Measurements from ENCODE around the gene EMD.
"Not testable (repeated sequence)": the region's sequence is repeated elsewhere in the genome, so short reads cannot be mapped to it uniquely, and the experiment has no call there.

EMD gene

DNA sequence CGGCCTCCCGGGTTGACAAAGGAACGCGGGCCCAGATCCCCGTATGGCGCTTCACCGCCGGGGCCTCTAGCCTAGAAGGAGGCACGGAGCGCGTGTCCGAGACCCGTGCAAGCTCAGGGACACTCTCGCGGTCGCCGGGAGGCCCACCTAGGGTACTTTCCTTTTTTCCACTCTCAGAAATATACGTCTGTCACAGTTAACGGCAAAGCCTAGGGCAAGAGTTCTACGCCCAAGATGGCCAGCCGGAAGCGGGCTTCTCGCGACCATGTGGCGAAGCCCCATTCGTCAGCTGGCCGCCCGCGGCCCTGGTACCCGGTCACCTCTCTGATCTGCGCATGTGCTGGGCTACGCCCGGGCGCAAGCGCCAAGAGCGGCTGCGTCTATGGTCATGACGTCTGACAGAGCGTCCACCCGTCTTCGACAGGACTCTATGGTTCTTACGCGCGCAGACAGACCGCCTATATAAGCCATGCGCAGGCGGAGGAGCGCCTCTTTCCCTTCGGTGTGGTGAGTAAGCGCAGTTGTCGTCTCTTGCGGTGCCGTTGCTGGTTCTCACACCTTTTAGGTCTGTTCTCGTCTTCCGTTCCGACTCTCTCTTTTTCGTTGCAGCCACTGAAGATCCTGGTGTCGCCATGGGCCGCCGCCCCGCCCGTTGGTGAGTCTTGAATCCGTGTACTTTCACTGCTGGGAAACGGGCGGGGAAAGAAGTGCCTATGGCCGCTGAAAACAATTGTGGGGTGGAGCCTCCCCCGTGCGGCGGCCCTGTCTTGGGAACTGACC is 19.0 kb downstream of the EMD start, which contains the start of gene RPL10:
TSS of gene RPL10 (plus strand) at position 490 of the 780 bp plus-strand sequence. CDS start at position 633, 143 bp downstream.
- peak; percentile 75 for DNase-seq

GRCh38 chrX:154398668-154399526 is 19.8 kb downstream of the EMD start:
- no peak for DNase-seq

GRCh38 chrX:154399527-154400368 is 20.7 kb downstream of the EMD start:
- no peak for DNase-seq

GRCh38 chrX:154400369-154400817 is 21.3 kb downstream of the EMD start:
- not testable (repeated sequence) for DNase-seq

DNA sequence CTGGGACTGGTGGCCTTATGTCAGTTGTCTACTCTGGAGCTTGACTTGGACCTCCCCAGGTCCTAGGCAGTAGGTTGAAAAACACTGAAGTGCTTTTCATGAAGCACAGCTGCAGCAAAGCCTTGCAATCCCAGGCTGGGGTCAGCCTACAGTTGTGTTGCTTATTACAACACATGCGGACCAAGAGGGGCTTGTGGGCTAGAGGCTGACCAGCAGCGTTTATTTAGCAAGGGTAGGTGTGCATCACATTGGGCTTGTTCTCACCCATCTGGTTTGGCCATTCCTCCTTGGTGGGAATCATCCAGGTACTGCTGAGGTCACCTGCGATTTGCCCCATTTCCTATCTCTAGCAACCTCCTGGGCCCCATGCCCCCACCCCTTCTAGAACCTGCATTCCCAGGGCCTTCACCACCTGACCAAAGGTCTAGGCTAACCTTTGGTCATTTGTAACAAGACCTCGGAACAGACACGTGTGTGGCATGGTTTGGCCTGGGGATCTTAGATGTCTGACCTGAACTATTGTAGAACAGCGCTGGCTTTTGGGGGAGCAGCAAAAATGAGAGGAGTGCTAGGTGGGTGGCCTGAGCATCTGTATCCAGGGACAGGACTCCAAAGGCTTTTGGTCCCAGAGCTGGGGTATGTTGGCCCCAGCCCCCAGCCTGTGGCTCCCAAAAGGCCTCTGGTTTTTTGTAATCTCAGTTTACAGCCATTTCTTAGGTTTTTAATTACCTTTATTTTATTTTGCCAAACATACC is 22.1 kb downstream of the EMD start:
- no peak for DNase-seq

DNA sequence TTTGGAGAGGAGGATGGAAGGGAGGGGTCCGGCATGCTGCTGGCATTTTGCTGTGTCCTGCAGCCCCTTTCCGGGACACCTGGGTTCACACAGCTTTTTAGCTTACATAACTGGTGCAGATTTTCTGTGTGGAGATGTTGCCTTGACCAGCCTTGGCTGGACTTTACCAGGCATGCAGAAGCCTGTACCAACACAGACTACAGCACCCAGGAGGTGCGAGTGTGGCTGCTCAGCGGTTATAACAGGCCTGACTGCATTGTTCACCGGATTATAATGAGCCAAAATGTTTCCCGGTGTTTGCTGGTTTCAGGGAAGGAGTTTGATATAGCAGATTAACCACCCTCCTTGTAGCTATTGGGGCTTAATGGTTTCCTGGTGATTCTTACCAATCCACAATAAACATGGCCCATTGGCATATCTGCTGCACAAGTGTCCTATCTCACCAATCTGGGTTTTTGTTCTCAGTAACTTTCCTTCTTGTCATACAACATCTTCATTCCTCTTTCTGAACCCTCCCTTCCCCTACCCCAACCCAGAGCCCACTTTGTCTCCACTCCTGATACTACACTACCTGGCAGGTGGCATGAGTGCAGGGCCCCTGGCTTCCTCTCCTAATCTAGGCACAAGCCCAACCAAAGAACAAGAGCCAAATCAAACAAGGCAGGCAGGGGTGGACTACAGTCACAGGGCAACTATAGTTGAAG is 23.0 kb downstream of the EMD start:
- no peak for DNase-seq

- DNase-seq: no peak
These were observed 23.6 kb downstream of the EMD start for GRCh38 chrX:154402622-154403127.

- DNase-seq: no peak
These were observed 24.1 kb downstream of the EMD start for GRCh38 chrX:154403192-154403591.

GRCh38 chrX:154403858-154404257 is 24.8 kb downstream of the EMD start:
- no peak for DNase-seq

- DNase-seq: no peak
These were observed 25.6 kb downstream of the EMD start for GRCh38 chrX:154404625-154405192.

GRCh38 chrX:154408659-154409221 is 29.6 kb downstream of the EMD start:
- no peak for DNase-seq

- no peak for DNase-seq
These were observed 30.3 kb downstream of the EMD start, which contains the start of gene DNASE1L1 for GRCh38 chrX:154409222-154409871. Gene DNASE1L1, minus strand, starts transcription at chrX:154409254. Its CDS starts 3,686 bp downstream, at chrX:154405568.

GRCh38 chrX:154411981-154412340 is 32.9 kb downstream of the EMD start:
- no peak for DNase-seq

DNA sequence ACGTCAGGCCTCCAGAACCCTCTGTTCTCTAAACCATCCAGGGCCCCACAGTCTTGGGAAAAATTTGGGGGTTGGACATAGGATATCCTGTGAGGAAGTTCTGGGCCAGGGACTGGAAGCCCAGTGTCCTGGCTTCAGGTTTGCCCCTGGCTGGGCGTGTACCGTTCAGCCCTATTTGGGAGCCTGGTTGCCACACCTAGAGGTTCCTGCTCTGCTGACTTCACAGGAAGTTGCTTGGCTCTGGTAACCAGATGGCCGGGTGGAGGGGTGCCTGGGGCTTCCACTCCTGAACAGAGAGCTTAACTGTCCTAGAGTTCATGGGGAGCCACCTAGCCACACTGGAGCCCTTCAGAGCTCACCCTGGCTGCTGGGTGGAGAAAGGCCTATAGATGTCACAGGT is 33.4 kb downstream of the EMD start:
- DNase-seq: no peak

DNA sequence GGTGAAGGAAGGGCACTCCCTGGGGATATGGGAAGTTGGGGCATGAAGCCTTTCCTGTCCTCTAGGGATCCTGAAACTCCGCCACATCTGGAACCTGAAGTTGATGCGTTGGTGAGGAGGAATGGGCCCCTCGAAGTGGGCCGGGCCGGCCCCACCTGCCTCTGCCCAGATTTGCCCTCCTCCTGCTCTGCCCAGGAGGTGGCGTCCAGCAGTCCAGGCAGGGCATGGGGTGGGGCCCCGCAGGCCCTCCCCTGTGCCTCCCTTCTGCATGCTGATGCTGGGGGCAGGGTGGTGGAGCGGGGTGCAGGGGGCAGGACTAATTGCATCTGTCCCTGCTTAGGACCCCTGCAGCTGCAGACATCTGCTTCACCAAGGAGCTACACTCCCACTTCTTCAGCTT is 34.0 kb downstream of the EMD start:
- no peak for DNase-seq

DNA sequence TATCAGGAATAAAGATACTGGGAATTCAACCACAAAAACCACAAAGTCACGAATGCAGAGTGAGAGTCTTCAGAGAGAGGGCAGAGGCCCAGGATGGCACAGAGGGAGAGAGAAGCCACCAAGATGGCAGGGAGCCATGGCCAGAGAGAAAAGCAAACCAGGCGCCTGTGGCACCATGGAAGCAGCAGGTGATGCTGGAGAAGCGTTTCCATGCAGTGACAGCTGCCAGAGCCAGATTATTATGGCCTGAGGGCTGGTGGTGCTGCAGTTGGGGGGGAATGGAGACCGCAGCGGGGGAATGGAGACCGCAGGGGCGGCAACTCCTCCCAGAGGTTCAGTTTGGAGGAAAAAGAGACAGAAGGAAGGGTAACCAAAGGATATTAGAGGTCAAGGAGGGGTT is 38.1 kb downstream of the EMD start:
- no peak for DNase-seq

GRCh38 chrX:154419189-154419588 is 40.1 kb downstream of the EMD start:
- no peak for DNase-seq

DNA sequence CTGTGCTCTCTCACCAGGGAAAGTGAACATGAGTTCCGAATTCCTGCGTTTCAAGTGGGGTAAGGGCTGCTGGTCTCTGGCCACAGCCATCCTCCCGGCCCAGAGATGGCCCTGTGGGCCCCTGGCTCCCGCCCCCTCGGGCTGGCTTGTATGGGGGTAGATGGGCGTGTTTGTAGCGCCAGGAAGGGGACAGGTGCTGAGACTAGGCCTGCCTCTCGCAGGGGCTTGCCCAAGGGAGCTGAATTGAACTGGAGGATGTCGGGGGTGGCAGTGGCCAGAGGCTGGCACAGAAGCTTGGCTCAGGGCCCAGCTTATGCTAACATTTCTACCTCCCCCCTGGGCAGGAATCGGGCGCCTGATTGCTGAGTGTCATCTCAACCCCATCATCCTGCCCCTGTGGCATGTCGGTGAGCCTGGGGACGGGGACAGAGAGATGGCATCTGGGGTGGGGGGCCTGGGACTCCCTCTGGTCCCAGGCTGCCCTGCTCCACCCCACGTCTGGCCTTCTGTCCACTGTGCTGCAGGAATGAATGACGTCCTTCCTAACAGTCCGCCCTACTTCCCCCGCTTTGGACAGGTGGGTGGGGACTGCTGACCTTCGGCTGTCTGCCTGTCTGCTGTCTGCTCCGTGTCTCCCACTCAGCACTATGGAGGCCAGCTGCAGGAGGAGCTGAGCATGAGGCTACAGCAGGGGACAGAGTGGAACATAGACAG is 40.8 kb downstream of the EMD start:
- DNase-seq: peak; percentile 60

GRCh38 chrX:154420402-154420756 is 41.3 kb downstream of the EMD start:
- no peak for DNase-seq
